ENCODE data around the gene DOCK11.

Gene DOCK11

GRCh38 chrX:118657413-118657812 lies 161.8 kb downstream of the DOCK11 start:
- no peaks in the 10 kb centered on the region for H3K9me3 ChIP-seq (ENCODE audit: control insufficient read depth, insufficient read depth, low read depth, low read length)
- no peak for TF ChIP-seq ZNF341 (tag by site-specific recombination; IDR thresholded peaks at IDR 0.05; ENCODE audit: low read depth)
- no peak for TF ChIP-seq ZFP69B (tag by site-specific recombination; IDR thresholded peaks at IDR 0.05)
- no peak for TF ChIP-seq ZNF274 (IDR thresholded peaks at IDR 0.05; ENCODE audit: low read length)
- no peak for TF ChIP-seq ZNF274 (tag by site-specific recombination; IDR thresholded peaks at IDR 0.05; ENCODE audit: borderline replicate concordance)
- TF ChIP-seq ZNF658 (tag by site-specific recombination; IDR thresholded peaks at IDR 0.05): no peak
- TF ChIP-seq MYNN (tag by site-specific recombination; IDR thresholded peaks at IDR 0.05; ENCODE audit: borderline replicate concordance): no peak
- TF ChIP-seq ZNF639 (tag by site-specific recombination; IDR thresholded peaks at IDR 0.05): no peak
- no peak for TF ChIP-seq ZNF747 (tag by site-specific recombination; IDR thresholded peaks at IDR 0.05)
- no peak for TF ChIP-seq HOXA7 (CRISPR knock-in tag; IDR thresholded peaks at IDR 0.05; ENCODE audit: borderline replicate concordance)
- TF ChIP-seq ZNF394 (tag by site-specific recombination; IDR thresholded peaks at IDR 0.05; ENCODE audit: borderline replicate concordance): no peak
- TF ChIP-seq WT1 (tag by site-specific recombination; IDR thresholded peaks at IDR 0.05): no peak
- TF ChIP-seq ZNF433 (tag by site-specific recombination; IDR thresholded peaks at IDR 0.05; ENCODE audit: low read depth): no peak
- no peak for TF ChIP-seq ZBTB8A (tag by site-specific recombination; IDR thresholded peaks at IDR 0.05)
- no peak for TF ChIP-seq ZFHX2 (tag by site-specific recombination; conservative IDR thresholded peaks at IDR 0.05)
- no peak for TF ChIP-seq ZNF626 (tag by site-specific recombination; IDR thresholded peaks at IDR 0.05)
- TF ChIP-seq ZNF366 (tag by site-specific recombination; conservative IDR thresholded peaks at IDR 0.05): no peak
- TF ChIP-seq GFI1B (tag by site-specific recombination; IDR thresholded peaks at IDR 0.05): no peak
- TF ChIP-seq ZNF560 (tag by site-specific recombination; IDR thresholded peaks at IDR 0.05; ENCODE audit: borderline replicate concordance): no peak
- TF ChIP-seq ZSCAN4 (tag by site-specific recombination; IDR thresholded peaks at IDR 0.05): no peak
- H3K4me1 ChIP-seq (ENCODE audit: control insufficient read depth, insufficient read depth, low read length): 0 out of 2 replicates have a peak, but pooled peaks cover 3% of the 10 kb centered on the region
- CTCF ChIA-PET: interaction anchor here (0.7 kb wide), 1 partner anchor 56 kb away, joined by 3 read pairs; no protein-coding TSS in a partner anchor
- POLR2A ChIA-PET: no interaction called here
- no peak overlapping the region for H3K4me3 ChIP-seq (ENCODE audit: low read depth, low read length)
- H3K27ac ChIP-seq (ENCODE audit: extremely low read depth, low read depth, low read length): no peak overlapping the region
- peaks cover 0 to 3% of the 10 kb centered on the region in 2 experiments; a peak in 1 of 3 replicates for H3K36me3 ChIP-seq (ENCODE audit: control insufficient read depth in 2 of 2, insufficient read depth in 1 of 2, low read length in 2 of 2)

GRCh38 chrX:118660085-118660484 lies 164.5 kb downstream of the DOCK11 start:
- CTCF ChIA-PET: interaction anchor here (0.6 to 1.2 kb wide), 2 partner anchors 58 to 188 kb away, joined by 3 read pairs; no protein-coding TSS in a partner anchor
- POLR2A ChIA-PET: no interaction called here
- H3K9me3 ChIP-seq (ENCODE audit: control insufficient read depth, insufficient read depth, low read depth, low read length): no peaks in the 10 kb centered on the region

More at GRCh38 chrX:118660085-118660484, 164.5 kb downstream of the DOCK11 start:
- Histone ChIP-seq H3K4me1 (ENCODE audit: control insufficient read depth, insufficient read depth, low read length) (0 out of 2 replicates have a peak, but pooled peaks cover 3% of the 10 kb centered on the region), H3K27ac (ENCODE audit: extremely low read depth, low read depth, low read length) (no peak overlapping the region), H3K4me3 (ENCODE audit: low read depth, low read length) (no peak overlapping the region), H3K36me3 (ENCODE audit: control insufficient read depth in 2 of 2, insufficient read depth in 1 of 2, low read length in 2 of 2) (peaks cover 0 to 3% of the 10 kb centered on the region in 2 experiments; a peak in 2 of 3 replicates)
- TF ChIP-seq TCF7L2 (IDR thresholded peaks at IDR 0.05; ENCODE audit: borderline replicate concordance, low read depth, low read length) (peak; percentile 96), FEZF1 (tag by site-specific recombination; IDR thresholded peaks at IDR 0.05) (peak; percentile 86), ZNF843 (tag by site-specific recombination; IDR thresholded peaks at IDR 0.05) (peak; percentile 62), ZNF488 (tag by site-specific recombination; IDR thresholded peaks at IDR 0.05) (0 out of 2 replicates have a peak, but pooled peaks have one; percentile 19), TRIM28 (IDR thresholded peaks at IDR 0.05; ENCODE audit: borderline replicate concordance, low read length) (peak; percentile 84), ZNF324 (tag by site-specific recombination; IDR thresholded peaks at IDR 0.05) (no peak), PRDM6 (tag by site-specific recombination; IDR thresholded peaks at IDR 0.05) (peak; percentile 44; the same call in 1 of the 2 replicates), ZNF426 (tag by site-specific recombination; IDR thresholded peaks at IDR 0.05) (no peak), ZNF560 (tag by site-specific recombination; IDR thresholded peaks at IDR 0.05; ENCODE audit: borderline replicate concordance) (no peak), ZNF19 (tag by site-specific recombination; IDR thresholded peaks at IDR 0.05; ENCODE audit: low read depth) (0 out of 2 replicates have a peak, but pooled peaks have one; percentile 31), ZXDB (tag by site-specific recombination; IDR thresholded peaks at IDR 0.05) (peak; percentile 65), BCL6B (tag by site-specific recombination; IDR thresholded peaks at IDR 0.05) (peak; percentile 78)

Measured in HEK293 (cell line).